HG03457 (cell line): ENCODE results near the gene IRF1.
A peak's percentile ranks its signal among the peaks of the same experiment; 100 is the strongest.

Experiments
- ATAC-seq: cut with Tn5 transposase; IDR thresholded peaks from one replicate; pipeline ENCODE4 v1.9.1; 2021; ENCODE audit warnings: moderate number of reproducible peaks; ENCODE audit not compliant: unreplicated experiment

The IRF1 gene

GRCh38 chr5:132501629-132501956 is 11.0 kb upstream of the IRF1 start:
- ATAC-seq, result no peak

- no peak for ATAC-seq
Observed at GRCh38 chr5:132500931-132501628, 10.5 kb upstream of the IRF1 start.

GRCh38 chr5:132500244-132500930 is 9.8 kb upstream of the IRF1 start:
- no peak for ATAC-seq

GRCh38 chr5:132499440-132500243 is 9.1 kb upstream of the IRF1 start:
- no peak for ATAC-seq

- no peak for ATAC-seq
Observed at GRCh38 chr5:132498686-132499271, 8.2 kb upstream of the IRF1 start.

- ATAC-seq, result no peak
Observed at GRCh38 chr5:132498152-132498551, 7.6 kb upstream of the IRF1 start.

- ATAC-seq, result no peak
Observed at GRCh38 chr5:132497488-132497997, 7.0 kb upstream of the IRF1 start.

- ATAC-seq, result no peak
Observed at GRCh38 chr5:132496631-132497487, 6.3 kb upstream of the IRF1 start.

- ATAC-seq, result no peak
Observed at GRCh38 chr5:132496191-132496630, 5.6 kb upstream of the IRF1 start.

GRCh38 chr5:132495667-132496190 is 5.2 kb upstream of the IRF1 start:
- no peak for ATAC-seq

GRCh38 chr5:132493821-132494220 is 3.2 kb upstream of the IRF1 start:
- ATAC-seq, result no peak

GRCh38 chr5:132493241-132493640 is 2.7 kb upstream of the IRF1 start:
- no peak for ATAC-seq

GRCh38 chr5:132492386-132493125 is 2.0 kb upstream of the IRF1 start:
- no peak for ATAC-seq

GRCh38 chr5:132491368-132492364 is 1.1 kb upstream of the IRF1 start:
- ATAC-seq, result peak; percentile 20

GRCh38 chr5:132489871-132490483 is 596 bp downstream of the IRF1 start:
- ATAC-seq, result peak; percentile 6

- no peak for ATAC-seq
Observed at GRCh38 chr5:132489051-132489770, 1.4 kb downstream of the IRF1 start.

- ATAC-seq, result no peak
Observed at GRCh38 chr5:132488590-132488989, 2.0 kb downstream of the IRF1 start.
